ENCODE measurements around the gene CMIP.

Gene CMIP

DNA sequence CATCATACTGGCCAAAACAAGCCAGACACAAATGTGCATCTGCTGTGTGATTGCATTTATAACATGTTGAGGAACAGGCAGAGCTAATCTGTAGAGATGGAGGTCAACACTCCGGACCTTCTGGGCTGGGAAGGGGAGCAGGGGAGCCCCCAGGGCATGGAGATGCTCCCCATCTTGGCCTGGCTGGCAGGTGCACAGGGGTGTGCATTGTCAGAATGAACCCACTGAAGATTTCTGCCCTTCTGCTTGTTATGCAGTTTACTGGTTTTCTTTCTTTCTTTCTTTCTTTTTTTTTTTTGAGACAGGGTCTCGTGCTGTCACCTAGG lies 146.9 kb downstream of the CMIP start:
- TF ChIP-seq, protein P1, sequence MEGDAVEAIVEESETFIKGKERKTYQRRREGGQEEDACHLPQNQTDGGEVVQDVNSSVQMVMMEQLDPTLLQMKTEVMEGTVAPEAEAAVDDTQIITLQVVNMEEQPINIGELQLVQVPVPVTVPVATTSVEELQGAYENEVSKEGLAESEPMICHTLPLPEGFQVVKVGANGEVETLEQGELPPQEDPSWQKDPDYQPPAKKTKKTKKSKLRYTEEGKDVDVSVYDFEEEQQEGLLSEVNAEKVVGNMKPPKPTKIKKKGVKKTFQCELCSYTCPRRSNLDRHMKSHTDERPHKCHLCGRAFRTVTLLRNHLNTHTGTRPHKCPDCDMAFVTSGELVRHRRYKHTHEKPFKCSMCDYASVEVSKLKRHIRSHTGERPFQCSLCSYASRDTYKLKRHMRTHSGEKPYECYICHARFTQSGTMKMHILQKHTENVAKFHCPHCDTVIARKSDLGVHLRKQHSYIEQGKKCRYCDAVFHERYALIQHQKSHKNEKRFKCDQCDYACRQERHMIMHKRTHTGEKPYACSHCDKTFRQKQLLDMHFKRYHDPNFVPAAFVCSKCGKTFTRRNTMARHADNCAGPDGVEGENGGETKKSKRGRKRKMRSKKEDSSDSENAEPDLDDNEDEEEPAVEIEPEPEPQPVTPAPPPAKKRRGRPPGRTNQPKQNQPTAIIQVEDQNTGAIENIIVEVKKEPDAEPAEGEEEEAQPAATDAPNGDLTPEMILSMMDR (IDR thresholded peaks at IDR 0.05; ENCODE audit: insufficient read depth, low read depth, low read length, missing control alignments), result no peak
- no peak overlapping the region for H3K4me3 ChIP-seq (ENCODE audit: low read depth, low read length)
- DNase-seq (ENCODE audit: low read depth), result no peak

DNA sequence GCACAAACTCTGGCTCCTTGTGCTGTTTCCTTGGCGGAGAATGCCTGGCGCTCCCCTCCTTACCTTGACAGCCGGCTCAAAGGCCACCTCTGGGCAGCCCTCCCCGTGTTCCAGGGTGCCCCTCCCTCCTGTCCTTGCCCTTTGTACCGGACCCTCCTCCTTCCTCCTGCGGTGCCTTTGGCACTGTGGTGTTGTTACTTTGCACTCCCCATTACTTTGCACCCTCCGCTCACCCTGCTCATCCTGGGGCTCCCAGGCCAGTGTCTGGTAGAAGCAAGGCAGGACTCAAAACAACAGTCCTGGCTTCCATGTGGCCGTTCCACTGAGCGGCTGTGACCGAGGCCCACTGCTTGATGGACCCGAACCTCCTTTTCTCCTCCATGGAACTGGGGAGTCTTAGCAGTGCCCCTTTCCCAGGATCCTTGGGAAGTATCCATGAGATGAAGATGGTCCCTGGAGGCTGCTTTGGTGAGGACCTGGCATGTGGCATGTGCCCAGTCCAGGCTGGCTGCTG lies 147.8 kb downstream of the CMIP start:
- DNase-seq (ENCODE audit: low read depth), result no peak
- TF ChIP-seq, protein P1 (IDR thresholded peaks at IDR 0.05; ENCODE audit: insufficient read depth, low read depth, low read length, missing control alignments), result no peak

DNA sequence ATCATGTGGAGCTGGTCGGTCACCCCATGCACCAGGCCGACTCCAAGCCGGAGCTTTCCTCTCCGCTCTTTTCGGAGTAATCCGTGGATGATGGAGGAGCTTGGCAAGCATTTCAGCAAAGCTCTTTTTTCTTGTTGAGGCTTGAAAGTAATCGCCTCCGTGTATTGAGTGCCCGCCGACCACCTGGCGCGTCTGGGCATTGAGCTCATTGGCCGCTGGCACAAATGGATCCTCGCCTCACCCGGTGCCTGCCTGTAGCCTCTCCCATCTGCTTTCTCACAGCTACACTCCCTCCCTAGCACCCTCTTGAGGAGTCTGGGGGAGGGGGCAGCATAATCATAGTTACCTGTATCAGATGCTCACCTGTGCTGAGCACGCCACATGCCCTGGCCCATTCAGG lies 148.9 kb downstream of the CMIP start:
- H3K4me3 ChIP-seq (ENCODE audit: low read depth, low read length), result no peak overlapping the region
- TF ChIP-seq, protein P1 (IDR thresholded peaks at IDR 0.05; ENCODE audit: insufficient read depth, low read depth, low read length, missing control alignments), result no peak
- DNase-seq (ENCODE audit: low read depth), result no peak

More for the DNA sequence above, 147.8 kb downstream of the CMIP start:
- H3K4me3 ChIP-seq (ENCODE audit: low read depth, low read length), result no peak overlapping the region

DNA sequence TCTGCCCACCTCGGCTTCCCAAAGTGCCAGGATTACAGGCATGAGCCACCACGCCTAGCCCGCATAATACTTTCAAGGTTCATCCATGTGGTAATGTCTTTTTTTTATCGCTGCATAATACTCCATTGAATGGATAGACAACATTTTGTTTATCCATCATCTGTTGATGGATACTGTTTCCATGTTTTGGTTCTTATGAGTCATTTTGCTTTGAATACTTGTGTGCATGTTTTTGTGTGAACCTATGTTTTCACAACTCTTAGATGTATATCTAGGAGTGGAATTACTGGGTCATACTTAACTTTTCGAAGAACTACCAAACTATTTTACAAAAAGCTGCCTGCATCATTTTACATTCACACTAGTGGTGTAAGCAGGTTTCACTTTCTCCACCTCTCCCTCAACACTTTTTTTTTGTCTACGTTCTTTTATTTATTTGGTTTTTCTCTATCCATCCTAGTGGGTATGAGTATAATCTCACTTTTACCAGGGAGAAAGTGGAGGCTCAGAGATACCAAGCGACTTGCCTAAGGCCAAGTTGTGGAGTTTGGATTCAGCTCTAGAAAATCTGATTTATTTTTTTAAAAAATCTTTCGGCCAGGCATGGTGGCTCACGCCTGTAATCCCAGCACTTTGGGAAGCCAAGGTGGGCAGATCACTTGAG lies 151.2 kb downstream of the CMIP start:
- TF ChIP-seq, protein P1 (IDR thresholded peaks at IDR 0.05; ENCODE audit: insufficient read depth, low read depth, low read length, missing control alignments), result no peak
- H3K4me3 ChIP-seq (ENCODE audit: low read depth, low read length), result no peak overlapping the region
- no peak for DNase-seq (ENCODE audit: low read depth)

DNA sequence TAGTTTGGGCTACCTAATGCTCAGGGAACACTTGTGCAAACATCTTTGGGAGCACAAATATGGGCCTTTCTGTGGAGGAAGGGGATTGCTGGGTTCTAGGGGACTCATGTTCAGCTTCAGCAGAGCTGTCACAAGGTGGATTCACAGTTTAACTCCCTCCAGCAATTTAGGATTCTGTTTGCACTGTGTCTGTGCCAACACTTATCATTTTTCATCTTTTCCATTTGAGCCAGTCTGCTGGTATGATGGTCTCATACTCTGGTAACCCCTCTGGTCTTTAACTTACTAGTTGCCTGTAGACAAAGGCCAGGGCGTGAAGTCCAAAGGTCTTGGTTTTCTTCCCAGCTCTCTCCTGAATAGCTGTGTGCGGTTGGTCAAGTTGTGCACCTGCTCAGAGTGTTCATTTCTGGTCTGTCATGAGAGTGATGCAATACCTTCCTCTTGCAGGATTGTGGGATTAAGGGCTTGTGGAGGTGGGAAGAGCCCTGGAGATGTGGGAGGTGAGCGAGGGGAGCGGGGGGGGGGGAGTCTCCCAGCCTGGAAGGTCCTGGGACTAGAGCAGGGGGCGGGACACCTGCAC lies 152.6 kb downstream of the CMIP start:
- no peak for DNase-seq (ENCODE audit: low read depth)
- TF ChIP-seq, protein P1 (IDR thresholded peaks at IDR 0.05; ENCODE audit: insufficient read depth, low read depth, low read length, missing control alignments), result no peak
- no peak overlapping the region for H3K4me3 ChIP-seq (ENCODE audit: low read depth, low read length)

DNA sequence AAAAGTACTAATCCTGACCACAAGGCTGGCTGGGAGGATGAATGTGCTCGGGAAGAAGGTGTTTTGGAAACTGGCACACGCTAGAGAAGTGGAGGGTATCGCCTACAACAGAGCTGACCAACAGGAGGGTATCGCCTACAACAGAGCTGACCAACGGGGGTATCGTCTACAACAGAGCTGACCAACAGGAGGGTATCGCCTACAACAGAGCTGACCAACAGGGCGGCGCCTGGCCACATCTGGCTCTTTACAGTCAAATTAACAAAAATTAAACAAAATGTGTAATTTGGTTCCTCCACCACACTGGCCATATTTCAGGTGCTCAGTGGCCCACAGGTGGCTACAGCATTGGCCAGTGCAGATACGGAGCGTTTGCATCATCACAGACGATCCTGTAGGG lies 153.5 kb downstream of the CMIP start:
- DNase-seq (ENCODE audit: low read depth), result no peak
- H3K4me3 ChIP-seq (ENCODE audit: low read depth, low read length), result no peak overlapping the region
- TF ChIP-seq, protein P1 (IDR thresholded peaks at IDR 0.05; ENCODE audit: insufficient read depth, low read depth, low read length, missing control alignments), result no peak

Data from GM12865 (cell line).